ENCODE measurements around the gene SERINC3. TPM values are rescaled to one million over a fixed set of nuclear protein-coding genes. Genes with fewer than 3 reads are reported as not detected.

Gene SERINC3
- total and polyA plus RNA-seq, 2 of the 8 experiments (the other 6 are each of a cell fraction or from before 2014, with no cell fraction given): 47.2 to 66.0 TPM

GRCh38 chr20:44460795-44461141, 61.1 kb downstream of the SERINC3 start:
- H4K8ac ChIP-seq (ENCODE audit: extremely low read depth, insufficient read depth, low read length): no peak overlapping the region
- H3K56ac ChIP-seq (replicated peaks; ENCODE audit: insufficient read length, low read depth, low read length): no peak overlapping the region
- no peak overlapping the region for H2BK5ac ChIP-seq (ENCODE audit: low read depth, low read length)
- no peaks in the 10 kb centered on the region for H3K79me1 ChIP-seq (ENCODE audit: low read depth, low read length)
- no peak overlapping the region for H4K5ac ChIP-seq (ENCODE audit: insufficient read length, low read depth, low read length)
- no peak overlapping the region for H4K91ac ChIP-seq (replicated peaks; ENCODE audit: insufficient read length, low read length)
- no peak overlapping the region for H3K27ac ChIP-seq (ENCODE audit: low read depth, low read length)
- H3K18ac ChIP-seq (ENCODE audit: extremely low read depth, low read length): no peak overlapping the region
- no peaks in the 10 kb centered on the region for H3K23me2 ChIP-seq (ENCODE audit: low read depth, low read length)
- no peak overlapping the region for H2AK5ac ChIP-seq (ENCODE audit: low read depth, low read length)
- H3K23ac ChIP-seq (ENCODE audit: insufficient read length): no peak overlapping the region
- POLR2A ChIA-PET (ENCODE audit: partially characterized antibody): no interaction called here
- no peak overlapping the region for H2BK120ac ChIP-seq (replicated peaks; ENCODE audit: low read depth, low read length)
- H2BK20ac ChIP-seq (ENCODE audit: low read length): no peak overlapping the region
- WGBS, 2 experiments (ENCODE audit: extremely low coverage in 1 of 2, insufficient coverage in 1 of 2, insufficient read length in 1 of 2, insufficient replicate concordance in 2 of 2, low coverage in 1 of 2, low lambda C conversion rate in 2 of 2, missing lambda C conversion rate in 1 of 2): 27% methylated on average over 3 of the region's 3 CpGs; no CpG with 5 or more reads in 1 of the 2 experiments
- no peaks in the 10 kb centered on the region for H3K27me3 ChIP-seq (replicated peaks in 1 of 4; ENCODE audit: control insufficient read depth in 3 of 4, extremely low read depth in 1 of 4, insufficient read depth in 3 of 4, low read length in 3 of 4)
- no peaks in the 10 kb centered on the region for H3K4me1 ChIP-seq (replicated peaks in 1 of 4; ENCODE audit: control insufficient read depth in 3 of 4, insufficient read depth in 4 of 4, low read length in 3 of 4)
- no peaks in the 10 kb centered on the region for H3K9me3 ChIP-seq (ENCODE audit: insufficient read depth in 2 of 2, low read depth in 1 of 2, low read length in 1 of 2)
- 0 out of 2 replicates have a peak overlapping the region, but pooled peaks have one; percentile 48 for H2AFZ ChIP-seq (ENCODE audit: low read length)
- no peak overlapping the region for H3K4ac ChIP-seq (replicated peaks; ENCODE audit: insufficient read length, low read depth, low read length)
- no peak for FAIRE-seq
- no peak overlapping the region for H3K4me2 ChIP-seq (ENCODE audit: insufficient read depth in 1 of 2, low read depth in 2 of 2, low read length in 2 of 2)
- no peak overlapping the region for H3K4me3 ChIP-seq (ENCODE audit: extremely low read depth in 1 of 4, insufficient read depth in 2 of 4, low read depth in 3 of 4, low read length in 4 of 4)
- no peak for DNase-seq (ENCODE audit: low read depth in 1 of 2, low spot score in 2 of 2)
- H2BK12ac ChIP-seq (ENCODE audit: low read depth, low read length): no peak overlapping the region
- H3K14ac ChIP-seq (ENCODE audit: insufficient read length): no peak overlapping the region
- H2BK15ac ChIP-seq (ENCODE audit: low read length): no peak overlapping the region
- H3K79me2 ChIP-seq (ENCODE audit: control insufficient read depth in 1 of 2, insufficient read depth in 2 of 2, low read length in 2 of 2): no peaks in the 10 kb centered on the region
- peaks cover 0 to 1% of the 10 kb centered on the region in 2 experiments for H4K20me1 ChIP-seq (replicated peaks in 1 of 2; ENCODE audit: control insufficient read depth in 1 of 2, insufficient read depth in 2 of 2, low read length in 2 of 2)
- no peak overlapping the region for H3K9ac ChIP-seq (replicated peaks in 1 of 4; ENCODE audit: extremely low read depth in 1 of 4, low read depth in 3 of 4, low read length in 3 of 4)
- CTCF ChIA-PET (ENCODE audit: partially characterized antibody): interaction anchor here (1.1 to 4.5 kb wide), 8 partner anchors 11 to 246 kb away, joined by 4 to 33 read pairs (median 8); no protein-coding TSS in a partner anchor
- H3K36me3 ChIP-seq (ENCODE audit: control insufficient read depth in 2 of 4, insufficient read depth in 4 of 4, low read length in 3 of 4): no peaks in the 10 kb centered on the region
- TF ChIP-seq RFX5 (IDR thresholded peaks at IDR 0.05; ENCODE audit: borderline replicate concordance, low read depth, low read length) (no peak), EZH2 (IDR thresholded peaks at IDR 0.05; ENCODE audit: low read depth, low read length, severe bottlenecking) (no peak), CBX8 (IDR thresholded peaks at IDR 0.05; ENCODE audit: borderline replicate concordance, low read depth, low read length) (no peak), CBX5 (IDR thresholded peaks at IDR 0.05; ENCODE audit: low read depth, low read length) (no peak), RAD21 (IDR thresholded peaks at IDR 0.05 in 1 of 2, conservative IDR thresholded peaks at IDR 0.05 in 1 of 2; ENCODE audit: low read depth in 2 of 2, low read length in 2 of 2) (peak; percentile 62 to 66), ASH2L (IDR thresholded peaks at IDR 0.05; ENCODE audit: low read length) (no peak), HDAC2 (IDR thresholded peaks at IDR 0.05; ENCODE audit: borderline replicate concordance in 1 of 2, low read depth in 2 of 2, low read length in 2 of 2) (no peak), JUND (IDR thresholded peaks at IDR 0.05; ENCODE audit: low read length) (no peak), GTF2F1 (IDR thresholded peaks at IDR 0.05; ENCODE audit: borderline replicate concordance, low read depth, low read length) (no peak), SIX5 (IDR thresholded peaks at IDR 0.05; ENCODE audit: low read depth, low read length) (no peak), POLR2A (IDR thresholded peaks at IDR 0.05; ENCODE audit: control extremely low read depth in 1 of 2, low read depth in 2 of 2, low read length in 2 of 2) (no peak)
- TF ChIP-seq, protein P1, sequence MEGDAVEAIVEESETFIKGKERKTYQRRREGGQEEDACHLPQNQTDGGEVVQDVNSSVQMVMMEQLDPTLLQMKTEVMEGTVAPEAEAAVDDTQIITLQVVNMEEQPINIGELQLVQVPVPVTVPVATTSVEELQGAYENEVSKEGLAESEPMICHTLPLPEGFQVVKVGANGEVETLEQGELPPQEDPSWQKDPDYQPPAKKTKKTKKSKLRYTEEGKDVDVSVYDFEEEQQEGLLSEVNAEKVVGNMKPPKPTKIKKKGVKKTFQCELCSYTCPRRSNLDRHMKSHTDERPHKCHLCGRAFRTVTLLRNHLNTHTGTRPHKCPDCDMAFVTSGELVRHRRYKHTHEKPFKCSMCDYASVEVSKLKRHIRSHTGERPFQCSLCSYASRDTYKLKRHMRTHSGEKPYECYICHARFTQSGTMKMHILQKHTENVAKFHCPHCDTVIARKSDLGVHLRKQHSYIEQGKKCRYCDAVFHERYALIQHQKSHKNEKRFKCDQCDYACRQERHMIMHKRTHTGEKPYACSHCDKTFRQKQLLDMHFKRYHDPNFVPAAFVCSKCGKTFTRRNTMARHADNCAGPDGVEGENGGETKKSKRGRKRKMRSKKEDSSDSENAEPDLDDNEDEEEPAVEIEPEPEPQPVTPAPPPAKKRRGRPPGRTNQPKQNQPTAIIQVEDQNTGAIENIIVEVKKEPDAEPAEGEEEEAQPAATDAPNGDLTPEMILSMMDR (IDR thresholded peaks at IDR 0.05; ENCODE audit: control extremely low read depth in 1 of 3, insufficient read depth in 1 of 3, low read depth in 1 of 3, low read length in 3 of 3): peak in 2 of 3 experiments; percentile 35 to 52; a peak in 2 of 4 replicates
